Stimulated activated naive B cell treated with anti-CD40 and anti-IgM and Interleukin-4, amounts not matched to agents 10 μg/mL and 1 μg/mL and 100 μg/mL, for 72 hours (primary cell): Measurements from ENCODE around the gene CIP2A.

ENCODE experiments used
- ATAC-seq, 2 donors: fragments of 150-1000 bp; cut with Tn5 transposase; replicated peaks; 2 replicates each; pipeline ENCODE4 v1.10.0; 2021; ENCODE audit warnings: moderate library complexity in 1 of 2
- DNase-seq: peaks from one replicate; pipeline ENCODE4 v3.0.0; 2021
- H3K27ac Mint-ChIP-seq: one replicate; pipeline ENCODE4 v1.8.0; 2022; ENCODE audit warnings: mild to moderate bottlenecking, mixed read lengths
- H3K27me3 Mint-ChIP-seq, 2 donors: one replicate each; pipeline ENCODE4 v1.8.0; 2022; ENCODE audit warnings: mixed read lengths in 2 of 2
- H3K36me3 Mint-ChIP-seq, 2 donors: one replicate each; pipeline ENCODE4 v1.8.0; 2022; ENCODE audit warnings: mixed read lengths in 2 of 2, mild to moderate bottlenecking in 1 of 2
- H3K4me1 Mint-ChIP-seq, 2 donors: one replicate each; pipeline ENCODE4 v1.8.0; 2022; ENCODE audit warnings: mixed read lengths in 2 of 2, mild to moderate bottlenecking in 1 of 2
- H3K4me3 Mint-ChIP-seq, 2 donors: one replicate each; pipeline ENCODE4 v1.8.0; 2022; ENCODE audit warnings: mild to moderate bottlenecking in 2 of 2, mixed read lengths in 2 of 2, moderate library complexity in 1 of 2
- H3K9me3 Mint-ChIP-seq, 2 donors: one replicate each; pipeline ENCODE4 v1.8.0; 2022; ENCODE audit warnings: mixed read lengths in 2 of 2, mild to moderate bottlenecking in 1 of 2

The CIP2A gene

GRCh38 chr3:108511490-108511889 lies 77.7 kb downstream of the CIP2A start:
- ATAC-seq (no peak), DNase-seq (no peak)
- Mint-ChIP-seq H3K27ac (no peak overlapping the region), H3K9me3 (no peaks in the 10 kb centered on the region), H3K4me1 (peaks cover 1 to 5% of the 10 kb centered on the region in 2 donors), H3K36me3 (no peaks in the 10 kb centered on the region), H3K27me3 (no peaks in the 10 kb centered on the region), H3K4me3 (no peak overlapping the region)

GRCh38 chr3:108511055-108511454 lies 78.2 kb downstream of the CIP2A start:
- no peak overlapping the region for H3K27ac Mint-ChIP-seq
- ATAC-seq: no peak

GRCh38 chr3:108510496-108510895 lies 78.7 kb downstream of the CIP2A start, which contains the start of gene MYH15:
MYH15 (minus strand) TSS chr3:108510596; CDS start chr3:108510530, 66 bp downstream.
- DNase-seq (no peak), ATAC-seq (no peak)
- no peaks in the 10 kb centered on the region for H3K27me3 Mint-ChIP-seq
- H3K9me3 Mint-ChIP-seq: no peaks in the 10 kb centered on the region
- no peak within 1 kb of the TSS for H3K4me3 Mint-ChIP-seq
- no peaks in the 10 kb centered on the region for H3K36me3 Mint-ChIP-seq
- no peak within 1 kb of the TSS for H3K27ac Mint-ChIP-seq
- peaks cover 1 to 5% of the 10 kb centered on the region in 2 donors for H3K4me1 Mint-ChIP-seq

More at GRCh38 chr3:108511055-108511454, 78.2 kb downstream of the CIP2A start:
- H3K4me1 Mint-ChIP-seq: peaks cover 1 to 5% of the 10 kb centered on the region in 2 donors
- no peak overlapping the region for H3K4me3 Mint-ChIP-seq
- H3K36me3 Mint-ChIP-seq: no peaks in the 10 kb centered on the region
- no peak for DNase-seq
- H3K9me3 Mint-ChIP-seq: no peaks in the 10 kb centered on the region
- no peaks in the 10 kb centered on the region for H3K27me3 Mint-ChIP-seq

- Mint-ChIP-seq H3K4me3 (no peak overlapping the region), H3K27me3 (no peaks in the 10 kb centered on the region), H3K27ac (no peak overlapping the region), H3K36me3 (no peaks in the 10 kb centered on the region), H3K9me3 (no peaks in the 10 kb centered on the region), H3K4me1 (peaks cover 1 to 5% of the 10 kb centered on the region in 2 donors)
- ATAC-seq (no peak), DNase-seq (no peak)
Measured at GRCh38 chr3:108509871-108510270, 79.4 kb downstream of the CIP2A start.

GRCh38 chr3:108509263-108509662 lies 80.0 kb downstream of the CIP2A start:
- Mint-ChIP-seq H3K4me3 (no peak overlapping the region), H3K9me3 (no peaks in the 10 kb centered on the region), H3K27me3 (no peaks in the 10 kb centered on the region), H3K36me3 (no peaks in the 10 kb centered on the region), H3K27ac (no peak overlapping the region), H3K4me1 (peaks cover 1 to 5% of the 10 kb centered on the region in 2 donors)
- ATAC-seq (no peak), DNase-seq (no peak)

- H3K27ac Mint-ChIP-seq: no peak overlapping the region
- H3K36me3 Mint-ChIP-seq: no peaks in the 10 kb centered on the region
- no peak for ATAC-seq
- H3K27me3 Mint-ChIP-seq: no peaks in the 10 kb centered on the region
- DNase-seq: no peak
- H3K4me3 Mint-ChIP-seq: no peak overlapping the region
- peaks cover under 1 to 1% of the 10 kb centered on the region in 2 donors for H3K4me1 Mint-ChIP-seq
- no peaks in the 10 kb centered on the region for H3K9me3 Mint-ChIP-seq
Measured at GRCh38 chr3:108507902-108508301, 81.3 kb downstream of the CIP2A start.

- no peak overlapping the region for H3K27ac Mint-ChIP-seq
- H3K36me3 Mint-ChIP-seq: no peaks in the 10 kb centered on the region
- H3K4me3 Mint-ChIP-seq: no peak overlapping the region
- DNase-seq (no peak), ATAC-seq (no peak)
- H3K27me3 Mint-ChIP-seq: no peaks in the 10 kb centered on the region
- no peaks in the 10 kb centered on the region for H3K9me3 Mint-ChIP-seq
- no peaks in the 10 kb centered on the region for H3K4me1 Mint-ChIP-seq
Measured at GRCh38 chr3:108505811-108506210, 83.4 kb downstream of the CIP2A start.

GRCh38 chr3:108503722-108504121 lies 85.5 kb downstream of the CIP2A start:
- DNase-seq: no peak
- H3K4me3 Mint-ChIP-seq: no peak overlapping the region
- no peak overlapping the region for H3K27ac Mint-ChIP-seq
- H3K9me3 Mint-ChIP-seq: no peaks in the 10 kb centered on the region
- H3K27me3 Mint-ChIP-seq: no peaks in the 10 kb centered on the region
- H3K4me1 Mint-ChIP-seq: no peaks in the 10 kb centered on the region
- no peaks in the 10 kb centered on the region for H3K36me3 Mint-ChIP-seq
- ATAC-seq: no peak

GRCh38 chr3:108501535-108501934 lies 87.7 kb downstream of the CIP2A start:
- H3K9me3 Mint-ChIP-seq: no peaks in the 10 kb centered on the region

GRCh38 chr3:108500728-108501127 lies 88.5 kb downstream of the CIP2A start:
- Mint-ChIP-seq H3K4me3 (no peak overlapping the region), H3K27ac (no peak overlapping the region), H3K9me3 (no peaks in the 10 kb centered on the region), H3K27me3 (no peaks in the 10 kb centered on the region), H3K4me1 (no peaks in the 10 kb centered on the region), H3K36me3 (no peaks in the 10 kb centered on the region)
- ATAC-seq (no peak), DNase-seq (no peak)

More at GRCh38 chr3:108501535-108501934, 87.7 kb downstream of the CIP2A start:
- no peak overlapping the region for H3K27ac Mint-ChIP-seq
- H3K4me3 Mint-ChIP-seq: no peak overlapping the region
- no peaks in the 10 kb centered on the region for H3K27me3 Mint-ChIP-seq
- ATAC-seq (no peak), DNase-seq (no peak)
- H3K4me1 Mint-ChIP-seq: no peaks in the 10 kb centered on the region
- no peaks in the 10 kb centered on the region for H3K36me3 Mint-ChIP-seq
